Right cardiac atrium (tissue), 5 donors: ENCODE data around the gene CENPP. TPM values are rescaled to one million over a fixed set of nuclear protein-coding genes. Genes with fewer than 3 reads are reported as not detected.

Source experiments
- ATAC-seq, 2 donors: fragments of 200-7000 bp; cut with Tn5 transposase; one replicate each; pipeline versions ENCODE4 v1.8.0 to v1.9.1; 2020; ENCODE audit warnings: moderate library complexity in 2 of 2, mild to moderate bottlenecking in 1 of 2
- DNase-seq, 3 donors: peaks; one replicate each; pipeline ENCODE4 v3.0.0-alpha.2; 2020
- H3K27ac ChIP-seq: one replicate; pipeline ENCODE4 v1.5.1; 2013; ENCODE audit warnings: mild to moderate bottlenecking, low read length, control low read depth, moderate library complexity
- H3K27me3 ChIP-seq: one replicate; pipeline ENCODE4 v1.6.1; 2013; ENCODE audit not compliant: control insufficient read depth, insufficient read depth
- H3K4me1 ChIP-seq: one replicate; pipeline ENCODE4 v1.6.1; 2013; ENCODE audit warnings: low read length; ENCODE audit not compliant: control insufficient read depth, insufficient read depth
- H3K4me3 ChIP-seq: one replicate; pipeline ENCODE4 v1.5.1; 2013; ENCODE audit warnings: low read length, control low read depth
- H3K9me3 ChIP-seq: one replicate; pipeline ENCODE4 v1.6.1; 2013; ENCODE audit warnings: low read length; ENCODE audit not compliant: control insufficient read depth
- WGBS: extraction: QIAGEN DNeasy Blood & Tissue Kit; methylation state at CpG from one replicate; pipeline ENCODE4 v1.1.7; 2013; 5-methylcytosine and 5-hydroxymethylcytosine counted together
- intact Hi-C, 4 donors: fragments of 100-400 bp; cut with DNase I; formaldehyde crosslinking; loops; one replicate each; pipeline versions ENCODE4 v1.11.0 to v1.14.0; 2022 to 2023
- polyA plus RNA-seq: library from polyadenylated mRNA; stranded (reverse); fragments of 200-250 nt; gene quantifications from one replicate; pipeline ENCODE4 v1.2.3, GENCODE V29; 2013
- total RNA-seq, 4 donors: library from RNA; stranded (reverse); fragmentation: NEBNext Ultra II Directional; extraction: Animal tissue kit (Norgen Biotek cat#: 25700); gene quantifications; one replicate each; pipeline ENCODE4 v1.2.1, GENCODE V29; 2021
- donor health status: healthy with polysubstance abuse.
- donor health status: DM: no; HTN: yes; CAD: no.
- donor health status: DM: no; HTN: no; CAD: no.
- donor health status: DM: no; HTN: yes; CAD: no; lungs with severe emphysema.
- donor health status: DM: yes; HTN: yes; CAD: no.

The CENPP gene
- total and polyA plus RNA-seq, 5 donors = 2.0 to 4.0 (median 2.8) TPM

- no peak overlapping the region for H3K4me3 ChIP-seq
- DNase-seq (no peak), ATAC-seq (no peak)
- no peaks in the 10 kb centered on the region for H3K27me3 ChIP-seq
- 94% methylated on average over 2 of the region's 2 CpGs for WGBS
- intact Hi-C loops = no loop called here
- H3K27ac ChIP-seq = no peak overlapping the region
- H3K4me1 ChIP-seq = peaks cover 2% of the 10 kb centered on the region
- H3K9me3 ChIP-seq = no peaks in the 10 kb centered on the region
These were observed 56.0 kb downstream of the CENPP start for GRCh38 chr9:92381775-92382174.

- Histone ChIP-seq H3K9me3 (no peaks in the 10 kb centered on the region), H3K27ac (no peak overlapping the region), H3K4me1 (no peaks in the 10 kb centered on the region), H3K4me3 (no peak overlapping the region), H3K27me3 (no peaks in the 10 kb centered on the region)
- ATAC-seq (no peak), DNase-seq (no peak)
- intact Hi-C loops = no loop called here
- 69% methylated on average over 1 of the region's 1 CpG for WGBS
These were observed 58.6 kb downstream of the CENPP start for GRCh38 chr9:92384375-92384774.

- H3K9me3 ChIP-seq = no peaks in the 10 kb centered on the region
- H3K4me3 ChIP-seq = no peak overlapping the region
- intact Hi-C loops = no loop called here
- no peaks in the 10 kb centered on the region for H3K27me3 ChIP-seq
- no peaks in the 10 kb centered on the region for H3K4me1 ChIP-seq
- WGBS = 59% methylated on average over 3 of the region's 3 CpGs
- no peak overlapping the region for H3K27ac ChIP-seq
- no peak for DNase-seq
- peak in 1 of 2 donors; percentile 48 for ATAC-seq
These were observed 59.2 kb downstream of the CENPP start for GRCh38 chr9:92385001-92385400.

DNA sequence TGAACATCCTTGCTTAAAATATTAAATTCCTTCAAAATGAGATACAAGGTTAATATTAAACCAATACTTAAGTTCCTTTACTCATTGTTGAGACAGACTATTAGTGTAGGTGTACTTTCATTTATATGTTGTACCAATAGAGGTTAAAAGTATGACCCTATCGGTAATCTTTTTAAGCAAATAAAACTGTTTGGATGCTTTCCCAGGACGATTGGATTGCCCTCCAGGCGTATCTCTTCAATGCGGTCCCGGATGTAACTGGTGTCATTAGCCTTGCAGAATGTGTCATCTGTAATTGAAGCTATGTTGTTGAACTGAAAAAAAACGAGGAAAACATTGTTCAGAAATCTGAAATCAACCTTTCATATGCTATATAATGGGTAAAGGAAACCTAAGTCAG lies 59.7 kb downstream of the CENPP start:
- Histone ChIP-seq H3K4me3 (no peak overlapping the region), H3K4me1 (no peaks in the 10 kb centered on the region), H3K9me3 (no peaks in the 10 kb centered on the region), H3K27ac (no peak overlapping the region), H3K27me3 (no peaks in the 10 kb centered on the region)
- intact Hi-C loops = no loop called here
- WGBS = 51% methylated on average over 6 of the region's 6 CpGs
- DNase-seq (no peak), ATAC-seq (no peak)

GRCh38 chr9:92385953-92386352 lies 60.2 kb downstream of the CENPP start:
- 86% methylated on average over 4 of the region's 4 CpGs for WGBS
- no peak overlapping the region for H3K27ac ChIP-seq
- no peak for DNase-seq
- intact Hi-C loops = no loop called here
- H3K27me3 ChIP-seq = no peaks in the 10 kb centered on the region
- H3K9me3 ChIP-seq = no peaks in the 10 kb centered on the region
- no peak for ATAC-seq
- H3K4me3 ChIP-seq = no peak overlapping the region
- H3K4me1 ChIP-seq = no peaks in the 10 kb centered on the region

- no peak overlapping the region for H3K27ac ChIP-seq
- H3K4me1 ChIP-seq = no peaks in the 10 kb centered on the region
- H3K9me3 ChIP-seq = no peaks in the 10 kb centered on the region
- DNase-seq = no peak
- H3K27me3 ChIP-seq = no peaks in the 10 kb centered on the region
- no peak overlapping the region for H3K4me3 ChIP-seq
- intact Hi-C loops = no loop called here
- WGBS = 79% methylated on average over 2 of the region's 2 CpGs
- ATAC-seq = no peak
These were observed 66.9 kb downstream of the CENPP start for GRCh38 chr9:92392690-92393089.

- intact Hi-C loops = no loop called here
- no peak for DNase-seq
- no peaks in the 10 kb centered on the region for H3K9me3 ChIP-seq
- H3K27ac ChIP-seq = no peak overlapping the region
- H3K4me1 ChIP-seq = no peaks in the 10 kb centered on the region
- H3K27me3 ChIP-seq = no peaks in the 10 kb centered on the region
- peak in 1 of 2 donors; percentile 52 for ATAC-seq
- whole genome bisulfite sequencing = 16% methylated on average over 1 of the region's 1 CpG
- no peak overlapping the region for H3K4me3 ChIP-seq
These were observed 67.9 kb downstream of the CENPP start for GRCh38 chr9:92393686-92394085.

DNA sequence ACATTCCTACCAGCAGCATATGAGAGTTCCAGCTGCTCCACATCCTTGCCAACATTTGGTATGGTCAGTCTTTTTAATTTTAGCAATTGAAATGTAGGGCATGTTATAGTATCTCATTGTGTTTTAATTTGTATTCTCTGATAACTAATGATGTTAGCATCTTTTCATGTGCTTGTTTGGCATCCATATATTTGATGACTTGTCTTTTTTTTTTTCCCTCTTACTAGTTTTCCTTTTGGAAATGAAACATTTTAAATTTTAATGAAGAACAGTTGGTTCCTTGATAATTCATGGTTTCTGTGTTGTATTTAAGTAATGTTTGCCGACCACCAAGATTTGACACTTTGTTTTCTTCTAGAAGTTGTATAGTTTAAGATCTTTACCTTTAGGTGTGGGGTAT lies 69.9 kb downstream of the CENPP start:
- H3K4me3 ChIP-seq = no peak overlapping the region
- ATAC-seq (no peak), DNase-seq (no peak)
- H3K4me1 ChIP-seq = no peaks in the 10 kb centered on the region
- H3K27me3 ChIP-seq = no peaks in the 10 kb centered on the region
- intact Hi-C loops = no loop called here
- H3K27ac ChIP-seq = no peak overlapping the region
- no peaks in the 10 kb centered on the region for H3K9me3 ChIP-seq
- WGBS = 90% methylated on average over 1 of the region's 1 CpG

- 97% methylated on average over 3 of the region's 3 CpGs for WGBS
- Histone ChIP-seq H3K4me1 (no peaks in the 10 kb centered on the region), H3K27ac (no peak overlapping the region), H3K9me3 (no peaks in the 10 kb centered on the region), H3K4me3 (no peak overlapping the region), H3K27me3 (no peaks in the 10 kb centered on the region)
- DNase-seq (no peak), ATAC-seq (no peak)
- intact Hi-C loops = no loop called here
These were observed 72.1 kb downstream of the CENPP start for GRCh38 chr9:92397853-92398252.

- Histone ChIP-seq H3K4me3 (peak overlapping the region; percentile 38), H3K27me3 (no peaks in the 10 kb centered on the region), H3K4me1 (no peaks in the 10 kb centered on the region), H3K9me3 (no peaks in the 10 kb centered on the region), H3K27ac (no peak overlapping the region)
- intact Hi-C loops = no loop called here
- WGBS = 49% methylated on average over 1 of the region's 1 CpG
- DNase-seq = no peak
- ATAC-seq = no peak
These were observed 76.6 kb downstream of the CENPP start for GRCh38 chr9:92402360-92402759.

GRCh38 chr9:92402826-92403745 lies 77.3 kb downstream of the CENPP start:
- intact Hi-C loops = no loop called here
- Histone ChIP-seq H3K27ac (no peak overlapping the region), H3K4me3 (peak overlapping the region; percentile 1), H3K27me3 (no peaks in the 10 kb centered on the region), H3K4me1 (no peaks in the 10 kb centered on the region), H3K9me3 (no peaks in the 10 kb centered on the region)
- WGBS = 49% methylated on average over 5 of the region's 5 CpGs
- no peak for DNase-seq
- no peak for ATAC-seq
